Measurements from ENCODE around the gene LRRC18.

LRRC18 gene

DNA sequence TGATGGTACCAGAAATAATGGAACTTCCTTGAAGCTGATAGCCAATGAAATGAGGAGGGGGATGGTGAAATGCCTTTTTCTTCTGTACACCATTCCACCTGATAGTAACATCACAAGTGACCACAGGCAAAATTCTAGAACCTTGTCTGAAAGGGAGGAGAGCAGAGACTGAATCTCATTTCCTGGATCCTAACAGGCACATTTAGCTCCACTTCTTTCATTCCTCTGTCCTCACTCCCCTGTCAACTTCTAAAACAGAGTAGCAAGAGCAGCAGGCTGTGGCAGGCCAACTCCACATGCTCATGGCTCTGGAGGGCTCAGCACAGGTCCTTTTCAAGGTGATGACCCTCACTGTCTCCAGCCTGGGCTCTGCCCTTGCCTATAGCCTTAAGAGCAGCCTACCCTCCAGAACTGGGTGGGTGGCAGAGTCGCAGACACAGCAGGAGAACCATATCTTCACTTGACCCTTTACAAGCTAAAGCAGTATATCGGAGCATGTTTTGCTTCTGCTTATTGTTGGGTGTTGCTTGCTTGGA lies at the start of gene LRRC18:
Gene LRRC18, minus strand, starts transcription at position 51 of the 536 bp plus-strand sequence. CDS start 25,685 bp downstream, outside the sequence.
- no peak within 1 kb of the TSS for H3K27ac ChIP-seq (ENCODE audit: low read length)
- no peak within 1 kb of the TSS for H3K4me3 ChIP-seq (ENCODE audit: low read length)
- H3K36me3 ChIP-seq (ENCODE audit: control insufficient read depth, low read depth, low read length), result no peaks in the 10 kb centered on the region
- H3K4me1 ChIP-seq (ENCODE audit: control insufficient read depth, low read depth, low read length), result no peaks in the 10 kb centered on the region
- no peaks in the 10 kb centered on the region for H3K9me3 ChIP-seq (ENCODE audit: control insufficient read depth, low read depth, low read length)
- no peaks in the 10 kb centered on the region for H3K27me3 ChIP-seq (ENCODE audit: control insufficient read depth, insufficient read depth, low read length)
- no peak within 1 kb of the TSS for H3K9ac ChIP-seq (ENCODE audit: low read length)

GRCh38 chr10:48985621-48986158 lies 46.0 kb upstream of the LRRC18 start:
- H3K4me1 ChIP-seq (ENCODE audit: control insufficient read depth, low read depth, low read length), result no peaks in the 10 kb centered on the region
- no peak overlapping the region for H3K27ac ChIP-seq (ENCODE audit: low read length)
- H3K4me3 ChIP-seq (ENCODE audit: low read length), result no peak overlapping the region
- no peaks in the 10 kb centered on the region for H3K36me3 ChIP-seq (ENCODE audit: control insufficient read depth, low read depth, low read length)
- no peaks in the 10 kb centered on the region for H3K9me3 ChIP-seq (ENCODE audit: control insufficient read depth, low read depth, low read length)
- H3K9ac ChIP-seq (ENCODE audit: low read length), result no peak overlapping the region
- no peaks in the 10 kb centered on the region for H3K27me3 ChIP-seq (ENCODE audit: control insufficient read depth, insufficient read depth, low read length)

DNA sequence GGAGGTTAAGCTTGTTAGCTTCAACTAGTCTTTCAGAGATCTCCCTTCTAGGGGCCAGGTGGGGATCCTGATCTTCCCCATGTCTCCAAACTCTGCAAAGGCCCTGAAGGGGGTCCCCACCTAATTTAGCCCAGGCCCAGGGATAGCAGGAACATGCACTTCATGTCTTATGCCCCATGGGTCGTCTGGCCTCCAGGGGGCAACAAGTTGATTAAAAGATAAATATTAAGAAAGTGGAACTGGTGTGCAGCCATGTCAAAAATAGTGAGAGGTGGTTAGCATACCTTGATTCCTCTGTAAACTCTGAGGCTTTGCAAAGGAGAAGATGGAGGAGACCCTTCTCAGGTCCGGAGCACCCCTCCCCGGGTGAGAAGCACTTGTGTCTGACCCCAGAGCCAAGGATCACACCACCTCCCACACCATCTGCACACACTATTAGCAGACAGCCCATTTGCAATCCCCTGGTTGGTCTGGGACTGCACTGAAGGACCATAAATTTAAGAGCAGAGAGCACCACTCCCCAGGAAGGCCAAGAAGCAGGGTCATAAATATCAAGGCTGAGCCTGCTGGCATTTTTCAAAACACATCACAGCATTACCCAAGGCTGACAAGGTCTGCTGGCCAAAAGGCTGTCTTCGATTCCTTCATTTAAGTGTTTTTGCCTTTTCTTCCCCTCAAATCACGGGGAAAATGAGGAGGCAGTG lies 44.2 kb upstream of the LRRC18 start:
- Histone ChIP-seq H3K27ac (ENCODE audit: low read length) (no peak overlapping the region), H3K27me3 (ENCODE audit: control insufficient read depth, insufficient read depth, low read length) (no peaks in the 10 kb centered on the region), H3K4me3 (ENCODE audit: low read length) (no peak overlapping the region), H3K36me3 (ENCODE audit: control insufficient read depth, low read depth, low read length) (no peaks in the 10 kb centered on the region), H3K9me3 (ENCODE audit: control insufficient read depth, low read depth, low read length) (no peaks in the 10 kb centered on the region), H3K9ac (ENCODE audit: low read length) (no peak overlapping the region), H3K4me1 (ENCODE audit: control insufficient read depth, low read depth, low read length) (no peaks in the 10 kb centered on the region)

DNA sequence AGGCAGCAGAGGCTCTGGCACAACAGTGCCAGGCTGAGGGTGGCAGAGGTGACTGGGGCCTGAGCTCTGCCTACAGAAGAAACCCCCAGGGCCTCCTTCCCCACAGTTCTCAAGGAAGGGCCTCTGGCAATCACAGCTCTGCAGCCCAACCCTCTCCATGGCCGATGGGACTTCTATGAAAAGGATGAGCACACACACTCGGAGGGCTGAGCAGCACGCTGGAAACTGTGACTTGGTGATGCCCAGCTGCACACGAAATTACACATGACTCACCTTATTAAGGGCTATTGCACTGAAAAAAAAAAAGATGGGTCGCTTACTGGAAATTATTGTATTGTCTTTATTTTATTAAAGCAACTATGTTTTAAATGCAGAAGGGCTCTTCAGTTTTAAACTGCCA lies 42.9 kb upstream of the LRRC18 start:
- no peaks in the 10 kb centered on the region for H3K36me3 ChIP-seq (ENCODE audit: control insufficient read depth, low read depth, low read length)
- no peak overlapping the region for H3K4me3 ChIP-seq (ENCODE audit: low read length)
- no peak overlapping the region for H3K27ac ChIP-seq (ENCODE audit: low read length)
- H3K27me3 ChIP-seq (ENCODE audit: control insufficient read depth, insufficient read depth, low read length), result no peaks in the 10 kb centered on the region
- H3K4me1 ChIP-seq (ENCODE audit: control insufficient read depth, low read depth, low read length), result no peaks in the 10 kb centered on the region
- H3K9ac ChIP-seq (ENCODE audit: low read length), result no peak overlapping the region
- no peaks in the 10 kb centered on the region for H3K9me3 ChIP-seq (ENCODE audit: control insufficient read depth, low read depth, low read length)

- Histone ChIP-seq H3K9ac (ENCODE audit: low read length) (no peak overlapping the region), H3K27me3 (ENCODE audit: control insufficient read depth, insufficient read depth, low read length) (no peaks in the 10 kb centered on the region)
Measured at GRCh38 chr10:48981310-48981907, 41.8 kb upstream of the LRRC18 start.

DNA sequence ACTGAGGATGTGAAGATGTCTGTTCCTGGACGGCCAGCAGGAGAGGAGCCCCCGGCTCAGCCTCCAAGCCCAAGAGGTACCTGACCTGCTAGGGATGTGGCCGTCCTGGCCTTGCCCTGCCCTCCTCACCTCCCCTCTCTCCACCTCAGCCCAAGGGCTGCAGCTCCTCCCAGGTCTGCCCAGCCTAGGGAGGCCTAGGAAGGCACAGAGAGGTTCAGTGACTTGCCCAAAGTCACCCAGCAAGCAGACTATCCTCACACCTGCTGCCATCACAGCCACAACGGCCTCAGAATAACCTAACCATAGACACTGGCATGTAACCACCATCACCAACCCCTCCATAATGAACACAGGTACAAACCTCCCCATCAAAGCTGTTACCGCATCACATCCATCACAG lies 38.7 kb upstream of the LRRC18 start:
- Histone ChIP-seq H3K27ac (ENCODE audit: low read length) (no peak overlapping the region), H3K4me1 (ENCODE audit: control insufficient read depth, low read depth, low read length) (no peaks in the 10 kb centered on the region), H3K9ac (ENCODE audit: low read length) (no peak overlapping the region), H3K36me3 (ENCODE audit: control insufficient read depth, low read depth, low read length) (no peaks in the 10 kb centered on the region), H3K9me3 (ENCODE audit: control insufficient read depth, low read depth, low read length) (no peaks in the 10 kb centered on the region), H3K27me3 (ENCODE audit: control insufficient read depth, insufficient read depth, low read length) (no peaks in the 10 kb centered on the region), H3K4me3 (ENCODE audit: low read length) (no peak overlapping the region)

More at GRCh38 chr10:48981310-48981907, 41.8 kb upstream of the LRRC18 start:
- Histone ChIP-seq H3K4me3 (ENCODE audit: low read length) (no peak overlapping the region), H3K9me3 (ENCODE audit: control insufficient read depth, low read depth, low read length) (no peaks in the 10 kb centered on the region), H3K4me1 (ENCODE audit: control insufficient read depth, low read depth, low read length) (no peaks in the 10 kb centered on the region), H3K27ac (ENCODE audit: low read length) (no peak overlapping the region), H3K36me3 (ENCODE audit: control insufficient read depth, low read depth, low read length) (no peaks in the 10 kb centered on the region)

GRCh38 chr10:48976196-48976595 lies 36.6 kb upstream of the LRRC18 start:
- Histone ChIP-seq H3K4me3 (ENCODE audit: low read length) (no peak overlapping the region), H3K9me3 (ENCODE audit: control insufficient read depth, low read depth, low read length) (no peaks in the 10 kb centered on the region), H3K9ac (ENCODE audit: low read length) (no peak overlapping the region), H3K27ac (ENCODE audit: low read length) (no peak overlapping the region), H3K4me1 (ENCODE audit: control insufficient read depth, low read depth, low read length) (no peaks in the 10 kb centered on the region), H3K36me3 (ENCODE audit: control insufficient read depth, low read depth, low read length) (no peaks in the 10 kb centered on the region), H3K27me3 (ENCODE audit: control insufficient read depth, insufficient read depth, low read length) (no peaks in the 10 kb centered on the region)

DNA sequence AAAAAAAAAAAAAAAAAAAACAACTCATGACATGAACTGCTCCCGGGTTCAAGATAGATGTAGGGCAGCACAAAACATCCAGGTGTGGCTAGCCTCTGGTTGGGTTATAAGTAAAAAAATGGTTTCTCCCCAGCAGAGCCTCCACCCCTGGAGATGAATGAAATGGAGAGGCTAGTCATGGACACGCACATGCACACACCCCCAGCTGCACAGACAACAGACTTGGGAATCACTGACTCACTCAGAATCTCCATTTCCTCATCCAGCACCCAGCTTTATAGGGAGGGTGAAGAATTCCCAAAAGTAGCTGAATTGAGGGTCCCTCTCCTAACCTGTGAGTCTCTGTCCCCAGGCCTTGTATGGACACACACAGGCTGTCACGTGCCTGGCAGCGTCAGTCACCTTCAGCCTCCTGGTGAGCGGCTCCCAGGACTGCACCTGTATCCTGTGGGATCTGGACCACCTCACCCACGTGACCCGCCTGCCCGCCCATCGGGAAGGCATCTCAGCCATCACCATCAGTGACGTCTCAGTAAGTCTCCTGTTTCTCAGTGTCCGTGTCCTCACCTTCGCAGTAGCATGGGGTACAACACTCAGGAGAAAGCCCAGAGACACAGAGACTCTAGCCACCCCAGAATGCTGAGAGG lies 35.0 kb upstream of the LRRC18 start:
- H3K36me3 ChIP-seq (ENCODE audit: control insufficient read depth, low read depth, low read length), result no peaks in the 10 kb centered on the region
- H3K9ac ChIP-seq (ENCODE audit: low read length), result no peak overlapping the region
- H3K4me1 ChIP-seq (ENCODE audit: control insufficient read depth, low read depth, low read length), result no peaks in the 10 kb centered on the region
- no peaks in the 10 kb centered on the region for H3K9me3 ChIP-seq (ENCODE audit: control insufficient read depth, low read depth, low read length)
- no peak overlapping the region for H3K27ac ChIP-seq (ENCODE audit: low read length)
- H3K27me3 ChIP-seq (ENCODE audit: control insufficient read depth, insufficient read depth, low read length), result no peaks in the 10 kb centered on the region
- H3K4me3 ChIP-seq (ENCODE audit: low read length), result no peak overlapping the region

GRCh38 chr10:48973065-48973464 lies 33.4 kb upstream of the LRRC18 start:
- H3K36me3 ChIP-seq (ENCODE audit: control insufficient read depth, low read depth, low read length), result no peaks in the 10 kb centered on the region
- no peaks in the 10 kb centered on the region for H3K9me3 ChIP-seq (ENCODE audit: control insufficient read depth, low read depth, low read length)

GRCh38 chr10:48970654-48971053 lies 31.0 kb upstream of the LRRC18 start:
- no peak overlapping the region for H3K27ac ChIP-seq (ENCODE audit: low read length)
- no peaks in the 10 kb centered on the region for H3K36me3 ChIP-seq (ENCODE audit: control insufficient read depth, low read depth, low read length)
- H3K27me3 ChIP-seq (ENCODE audit: control insufficient read depth, insufficient read depth, low read length), result no peaks in the 10 kb centered on the region
- H3K9ac ChIP-seq (ENCODE audit: low read length), result no peak overlapping the region
- H3K9me3 ChIP-seq (ENCODE audit: control insufficient read depth, low read depth, low read length), result no peaks in the 10 kb centered on the region
- no peak overlapping the region for H3K4me3 ChIP-seq (ENCODE audit: low read length)
- H3K4me1 ChIP-seq (ENCODE audit: control insufficient read depth, low read depth, low read length), result no peaks in the 10 kb centered on the region

More at GRCh38 chr10:48973065-48973464, 33.4 kb upstream of the LRRC18 start:
- H3K27ac ChIP-seq (ENCODE audit: low read length), result no peak overlapping the region
- no peak overlapping the region for H3K9ac ChIP-seq (ENCODE audit: low read length)
- no peak overlapping the region for H3K4me3 ChIP-seq (ENCODE audit: low read length)
- no peaks in the 10 kb centered on the region for H3K27me3 ChIP-seq (ENCODE audit: control insufficient read depth, insufficient read depth, low read length)
- H3K4me1 ChIP-seq (ENCODE audit: control insufficient read depth, low read depth, low read length), result no peaks in the 10 kb centered on the region

- H3K36me3 ChIP-seq (ENCODE audit: control insufficient read depth, low read depth, low read length), result no peaks in the 10 kb centered on the region
- H3K4me1 ChIP-seq (ENCODE audit: control insufficient read depth, low read depth, low read length), result no peaks in the 10 kb centered on the region
- no peak overlapping the region for H3K4me3 ChIP-seq (ENCODE audit: low read length)
- H3K27ac ChIP-seq (ENCODE audit: low read length), result no peak overlapping the region
- no peak overlapping the region for H3K9ac ChIP-seq (ENCODE audit: low read length)
- H3K9me3 ChIP-seq (ENCODE audit: control insufficient read depth, low read depth, low read length), result no peaks in the 10 kb centered on the region
- H3K27me3 ChIP-seq (ENCODE audit: control insufficient read depth, insufficient read depth, low read length), result no peaks in the 10 kb centered on the region
Measured at GRCh38 chr10:48970046-48970445, 30.4 kb upstream of the LRRC18 start.
